ENCODE data around the gene CAMK2A.

The CAMK2A gene

GRCh38 chr5:150184006-150184405 lies 105.6 kb downstream of the CAMK2A start:
- no peak for DNase-seq

- no peak for DNase-seq
Observed at GRCh38 chr5:150183436-150183835, 106.1 kb downstream of the CAMK2A start.

DNA sequence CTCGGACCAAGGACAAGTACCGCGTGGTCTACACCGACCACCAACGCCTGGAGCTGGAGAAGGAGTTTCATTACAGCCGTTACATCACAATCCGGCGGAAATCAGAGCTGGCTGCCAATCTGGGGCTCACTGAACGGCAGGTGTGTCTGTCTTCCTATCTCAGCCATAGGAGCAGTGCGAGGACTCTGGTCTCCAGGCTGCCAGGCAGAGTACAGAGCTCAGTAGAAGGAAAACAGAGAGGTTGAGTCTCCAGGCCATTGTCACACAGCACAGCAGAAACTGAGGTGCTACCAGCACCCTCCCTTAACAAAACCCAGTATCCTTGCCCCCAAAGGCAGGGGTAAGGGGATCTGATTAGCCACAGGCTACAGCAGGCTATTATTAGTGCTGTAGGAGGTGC lies 106.8 kb downstream of the CAMK2A start:
- DNase-seq, result no peak

DNA sequence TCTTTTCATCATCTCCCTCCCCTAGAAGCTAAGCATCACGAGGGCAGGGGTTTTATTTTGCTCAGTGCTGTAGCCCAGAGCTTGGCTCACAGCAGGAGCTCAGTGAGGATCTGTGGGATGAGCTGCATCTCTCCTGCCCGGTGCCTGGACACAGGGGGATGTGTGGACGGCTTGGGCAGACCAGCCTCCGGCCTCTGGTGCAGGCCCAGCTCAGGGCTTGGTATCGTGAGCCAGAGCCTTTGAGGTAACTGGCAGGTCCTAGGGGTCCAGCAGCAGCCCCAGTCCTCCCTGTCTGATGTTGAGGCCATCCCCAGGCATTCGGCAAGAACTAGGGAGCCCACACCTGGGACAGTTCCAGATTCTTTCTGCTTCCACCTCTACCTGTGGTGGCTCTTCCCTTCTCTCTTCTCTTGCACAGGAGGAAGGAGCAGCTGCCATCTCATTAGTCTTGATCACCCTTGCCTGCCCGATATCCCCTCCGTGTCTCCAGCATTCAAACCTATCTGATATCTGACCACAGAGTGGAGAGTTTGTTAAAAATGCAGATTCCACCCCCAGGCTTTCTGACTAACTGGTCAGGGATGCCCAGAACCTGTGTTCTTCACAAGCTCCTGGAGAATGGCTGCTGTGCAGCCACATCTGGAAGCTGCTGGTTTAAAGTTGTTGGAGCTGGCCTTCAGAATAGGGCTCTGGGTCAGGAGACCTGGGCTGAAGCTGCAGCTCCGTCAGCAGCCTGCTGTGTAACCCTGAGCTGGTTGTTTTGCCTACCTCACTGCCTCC lies 107.6 kb downstream of the CAMK2A start:
- no peak for DNase-seq

- no peak for DNase-seq
Observed at GRCh38 chr5:150181027-150181426, 108.5 kb downstream of the CAMK2A start.

- DNase-seq, result no peak
Observed at GRCh38 chr5:150180241-150181026, 109.1 kb downstream of the CAMK2A start.

DNA sequence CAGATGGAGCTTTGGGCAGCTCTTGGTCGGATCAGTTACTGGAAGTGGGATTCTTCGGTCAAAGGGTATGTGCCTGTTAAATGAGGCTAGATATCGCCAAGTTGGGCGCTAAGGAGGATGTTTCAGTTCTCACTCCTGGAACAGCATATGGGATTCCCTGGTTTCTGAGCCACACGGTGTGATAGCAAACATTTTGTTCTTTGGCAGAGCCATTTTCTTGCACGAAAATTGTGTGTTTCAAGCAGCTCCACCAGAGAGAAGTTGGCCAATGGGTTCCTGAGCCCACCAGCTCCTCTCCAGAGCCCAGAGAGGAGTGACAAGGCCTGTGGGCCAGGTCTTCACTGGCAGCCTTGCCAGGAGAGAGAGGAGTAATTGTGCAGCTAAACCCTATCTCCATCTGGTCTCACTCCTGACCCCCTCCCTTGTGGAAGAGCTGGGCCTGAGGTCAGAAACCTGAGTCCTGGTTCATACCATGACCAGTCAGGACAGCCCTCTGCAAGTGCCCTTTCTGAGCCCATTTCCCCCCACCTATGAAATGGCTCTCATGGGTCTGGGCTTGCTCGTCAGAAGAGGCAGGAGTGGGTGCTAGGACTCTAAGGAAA lies 110.5 kb downstream of the CAMK2A start:
- no peak for DNase-seq

DNA sequence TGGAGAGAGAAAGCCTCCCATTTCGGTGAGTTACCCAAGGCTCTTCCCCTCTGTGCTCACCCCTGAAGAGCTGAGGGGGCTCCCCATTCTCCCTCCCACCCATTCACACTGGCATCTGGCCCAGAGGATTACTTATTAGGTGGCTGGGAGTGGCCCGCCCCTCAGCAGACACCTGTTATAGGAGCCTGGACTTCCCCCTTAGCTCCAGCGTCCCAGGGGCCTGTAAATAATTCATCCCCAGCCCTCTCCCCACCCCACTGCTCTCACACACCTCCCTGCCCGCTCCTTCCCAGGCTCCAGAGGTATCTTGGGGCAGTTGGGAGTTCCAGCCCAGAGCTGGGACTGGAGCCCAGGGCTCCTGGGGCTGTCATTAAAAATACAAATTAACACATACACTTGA lies 111.3 kb downstream of the CAMK2A start:
- DNase-seq, result no peak

GRCh38 chr5:150177721-150178120 lies 111.9 kb downstream of the CAMK2A start:
- DNase-seq, result no peak

- no peak for DNase-seq
Observed at GRCh38 chr5:150176745-150177477, 112.7 kb downstream of the CAMK2A start.

DNA sequence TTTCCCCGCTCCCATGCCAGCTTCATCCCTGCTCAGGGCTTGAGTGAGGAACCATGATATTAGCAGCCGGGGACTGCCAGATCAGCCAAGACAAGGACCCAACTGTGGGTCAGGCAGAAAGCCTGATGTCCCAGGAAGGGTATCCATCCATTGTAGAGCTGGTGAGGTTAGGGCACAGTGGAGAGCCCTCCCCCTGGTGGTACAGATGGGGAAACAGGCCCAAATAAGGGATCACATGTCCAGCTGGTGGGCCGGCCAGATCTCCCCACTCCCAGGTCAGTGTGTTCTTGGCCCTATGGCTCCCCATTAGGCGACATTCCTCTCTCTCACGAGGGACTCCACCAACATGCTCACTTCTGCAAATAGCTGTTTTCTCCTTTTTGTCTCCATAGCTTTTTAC lies 114.0 kb downstream of the CAMK2A start:
- DNase-seq, result no peak

DNA sequence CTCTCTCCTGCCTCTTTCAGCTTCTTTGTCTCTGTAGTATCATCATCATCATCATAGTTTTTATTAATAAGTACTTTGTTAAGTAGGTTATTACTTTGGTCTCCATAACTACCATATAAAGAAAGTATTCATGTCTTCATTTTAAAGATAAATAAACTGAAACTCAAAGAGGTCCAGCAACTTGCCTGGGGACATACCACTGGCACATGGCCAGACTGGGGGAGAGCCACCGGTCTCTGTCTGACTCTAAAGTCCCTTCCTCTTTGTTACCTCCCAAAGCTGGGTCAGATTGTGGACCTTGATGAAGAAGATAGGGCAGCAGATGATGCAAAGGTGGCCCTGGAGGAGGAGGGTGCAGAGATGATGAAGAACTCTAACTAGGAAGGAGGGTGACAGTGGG lies 114.5 kb downstream of the CAMK2A start:
- DNase-seq, result no peak

- DNase-seq, result no peak
Observed at GRCh38 chr5:150174285-150174684, 115.3 kb downstream of the CAMK2A start.

GRCh38 chr5:150173161-150173560 lies 116.4 kb downstream of the CAMK2A start:
- no peak for DNase-seq

GRCh38 chr5:150172556-150172955 lies 117.0 kb downstream of the CAMK2A start:
- no peak for DNase-seq

- no peak for DNase-seq
Observed at GRCh38 chr5:150172145-150172544, 117.4 kb downstream of the CAMK2A start.

All from stimulated activated naive CD4-positive, alpha-beta T cell treated with Interleukin-2 at 50 U/mL for 16 hours (primary cell).